ENCODE data around the gene NAPB.

Gene NAPB

DNA sequence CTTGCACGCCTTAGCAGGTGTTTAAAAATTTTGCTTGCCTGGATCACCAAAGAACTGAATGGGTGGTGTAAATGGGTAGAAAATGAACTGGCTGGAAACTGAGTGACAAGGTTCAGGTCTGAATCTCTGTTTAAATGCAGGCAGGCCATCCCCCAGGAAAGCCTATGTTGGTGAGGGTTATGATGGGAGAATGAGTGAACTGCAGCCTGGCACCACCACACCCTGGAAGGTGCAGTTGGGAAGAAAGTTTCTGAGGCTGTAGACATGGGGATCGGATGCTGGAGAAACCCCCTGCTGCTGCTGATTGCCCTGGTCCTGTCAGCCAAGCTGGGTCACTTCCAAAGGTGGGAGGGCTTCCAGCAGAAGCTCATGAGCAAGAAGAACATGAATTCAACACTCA lies 18.7 kb upstream of the NAPB start:
- Histone ChIP-seq H2AFZ (ENCODE audit: low read length) (no peak overlapping the region), H3K9me3 (ENCODE audit: low read length) (no peaks in the 10 kb centered on the region), H3K9ac (ENCODE audit: low read length) (no peak overlapping the region), H3K27ac (ENCODE audit: low read depth, low read length, poor library complexity, severe bottlenecking) (no peak overlapping the region), H3K4me2 (ENCODE audit: low read length) (no peak overlapping the region), H3K4me1 (ENCODE audit: insufficient read depth, low read length, severe bottlenecking) (no peaks in the 10 kb centered on the region), H3F3A (ENCODE audit: insufficient read depth, low read length) (no peaks in the 10 kb centered on the region), H3K4me3 (ENCODE audit: low read depth, low read length, poor library complexity, severe bottlenecking) (no peak overlapping the region), H3K36me3 (ENCODE audit: insufficient read depth, low read length) (no peaks in the 10 kb centered on the region), H3K27me3 (ENCODE audit: insufficient read depth, low read length) (no peaks in the 10 kb centered on the region; the same call in 1 of the 2 replicates), H4K20me1 (ENCODE audit: insufficient read depth, low read length) (no peaks in the 10 kb centered on the region), H3K9me2 (ENCODE audit: low read depth, low read length) (no peaks in the 10 kb centered on the region), H3K79me2 (ENCODE audit: insufficient read depth, low read length) (no peaks in the 10 kb centered on the region)
- TF ChIP-seq, protein P1, sequence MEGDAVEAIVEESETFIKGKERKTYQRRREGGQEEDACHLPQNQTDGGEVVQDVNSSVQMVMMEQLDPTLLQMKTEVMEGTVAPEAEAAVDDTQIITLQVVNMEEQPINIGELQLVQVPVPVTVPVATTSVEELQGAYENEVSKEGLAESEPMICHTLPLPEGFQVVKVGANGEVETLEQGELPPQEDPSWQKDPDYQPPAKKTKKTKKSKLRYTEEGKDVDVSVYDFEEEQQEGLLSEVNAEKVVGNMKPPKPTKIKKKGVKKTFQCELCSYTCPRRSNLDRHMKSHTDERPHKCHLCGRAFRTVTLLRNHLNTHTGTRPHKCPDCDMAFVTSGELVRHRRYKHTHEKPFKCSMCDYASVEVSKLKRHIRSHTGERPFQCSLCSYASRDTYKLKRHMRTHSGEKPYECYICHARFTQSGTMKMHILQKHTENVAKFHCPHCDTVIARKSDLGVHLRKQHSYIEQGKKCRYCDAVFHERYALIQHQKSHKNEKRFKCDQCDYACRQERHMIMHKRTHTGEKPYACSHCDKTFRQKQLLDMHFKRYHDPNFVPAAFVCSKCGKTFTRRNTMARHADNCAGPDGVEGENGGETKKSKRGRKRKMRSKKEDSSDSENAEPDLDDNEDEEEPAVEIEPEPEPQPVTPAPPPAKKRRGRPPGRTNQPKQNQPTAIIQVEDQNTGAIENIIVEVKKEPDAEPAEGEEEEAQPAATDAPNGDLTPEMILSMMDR (IDR thresholded peaks at IDR 0.05; ENCODE audit: low read length), result no peak
- no peak for TF ChIP-seq EZH2 (IDR thresholded peaks at IDR 0.05; ENCODE audit: borderline replicate concordance, low read length)

DNA sequence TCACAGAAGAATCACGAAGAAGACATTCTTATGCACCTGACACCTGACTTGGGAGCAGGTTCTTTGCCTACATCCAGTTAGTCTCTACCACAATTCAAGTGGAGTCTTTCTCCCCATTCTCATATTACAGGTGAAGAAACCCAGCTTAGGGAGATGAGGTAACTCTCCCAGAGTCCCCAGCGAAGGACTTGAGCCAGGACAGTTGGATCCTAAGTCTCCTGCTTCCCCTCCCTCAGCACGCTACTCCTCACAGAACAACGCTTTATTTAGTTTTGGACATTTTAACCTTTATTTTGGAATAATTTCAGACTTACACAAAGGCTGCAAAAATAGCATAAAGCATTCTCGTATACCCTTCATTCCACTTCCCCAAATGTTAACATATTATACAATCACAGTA lies 17.4 kb upstream of the NAPB start:
- Histone ChIP-seq H3K4me2 (ENCODE audit: low read length) (no peak overlapping the region), H3K36me3 (ENCODE audit: insufficient read depth, low read length) (no peaks in the 10 kb centered on the region), H4K20me1 (ENCODE audit: insufficient read depth, low read length) (no peaks in the 10 kb centered on the region), H3K4me1 (ENCODE audit: insufficient read depth, low read length, severe bottlenecking) (no peaks in the 10 kb centered on the region), H3K9ac (ENCODE audit: low read length) (no peak overlapping the region), H3K27ac (ENCODE audit: low read depth, low read length, poor library complexity, severe bottlenecking) (no peak overlapping the region), H3K4me3 (ENCODE audit: low read depth, low read length, poor library complexity, severe bottlenecking) (no peak overlapping the region), H3K9me3 (ENCODE audit: low read length) (no peaks in the 10 kb centered on the region), H3F3A (ENCODE audit: insufficient read depth, low read length) (no peaks in the 10 kb centered on the region), H3K9me2 (ENCODE audit: low read depth, low read length) (no peaks in the 10 kb centered on the region), H3K79me2 (ENCODE audit: insufficient read depth, low read length) (no peaks in the 10 kb centered on the region), H2AFZ (ENCODE audit: low read length) (no peak overlapping the region), H3K27me3 (ENCODE audit: insufficient read depth, low read length) (no peaks in the 10 kb centered on the region; the same call in 1 of the 2 replicates)
- TF ChIP-seq, protein P1 (IDR thresholded peaks at IDR 0.05; ENCODE audit: low read length), result no peak
- TF ChIP-seq EZH2 (IDR thresholded peaks at IDR 0.05; ENCODE audit: borderline replicate concordance, low read length), result no peak

DNA sequence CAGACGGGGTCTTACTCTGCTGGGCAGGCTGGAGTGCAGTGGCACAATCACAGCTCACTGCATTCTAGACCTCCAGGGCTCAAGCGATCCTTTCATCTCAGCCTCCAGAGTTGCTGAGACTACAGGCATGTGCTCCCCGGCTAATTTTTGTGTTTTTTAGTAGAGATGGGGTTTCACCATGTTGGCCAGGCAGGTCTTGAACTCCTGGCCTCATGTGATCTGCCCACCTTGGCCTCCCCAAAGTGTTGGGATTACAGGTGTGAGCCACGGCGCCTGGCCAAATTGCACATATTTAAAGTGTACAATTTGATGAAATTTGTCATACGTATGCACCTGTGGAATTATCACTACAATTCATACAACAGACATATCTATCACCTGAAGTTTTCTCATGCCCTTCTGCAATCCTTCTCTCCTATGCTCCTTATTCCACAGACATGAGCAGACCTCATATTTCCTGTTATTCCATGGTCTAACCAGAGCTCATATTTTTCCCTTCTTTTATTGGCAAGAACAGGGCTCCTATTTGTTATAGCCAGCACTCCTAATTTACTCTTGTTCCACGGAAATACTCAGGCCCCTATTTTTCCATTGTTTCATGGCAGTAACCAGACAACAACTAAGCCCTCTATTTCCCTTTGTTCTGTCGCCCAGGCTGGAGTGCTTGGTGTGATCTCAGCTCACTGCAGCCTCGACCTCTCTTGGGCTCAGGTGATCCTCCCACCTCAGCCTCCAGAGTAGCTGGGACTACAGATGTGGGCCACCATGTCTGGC lies 16.0 kb upstream of the NAPB start:
- no peak overlapping the region for H2AFZ ChIP-seq (ENCODE audit: low read length)
- H3K4me1 ChIP-seq (ENCODE audit: insufficient read depth, low read length, severe bottlenecking), result no peaks in the 10 kb centered on the region
- H3F3A ChIP-seq (ENCODE audit: insufficient read depth, low read length), result no peaks in the 10 kb centered on the region
- H3K79me2 ChIP-seq (ENCODE audit: insufficient read depth, low read length), result no peaks in the 10 kb centered on the region
- no peaks in the 10 kb centered on the region for H4K20me1 ChIP-seq (ENCODE audit: insufficient read depth, low read length)
- H3K9me3 ChIP-seq (ENCODE audit: low read length), result no peaks in the 10 kb centered on the region
- no peaks in the 10 kb centered on the region for H3K36me3 ChIP-seq (ENCODE audit: insufficient read depth, low read length)
- no peak overlapping the region for H3K4me2 ChIP-seq (ENCODE audit: low read length)
- no peak for TF ChIP-seq EZH2 (IDR thresholded peaks at IDR 0.05; ENCODE audit: borderline replicate concordance, low read length)
- TF ChIP-seq, protein P1 (IDR thresholded peaks at IDR 0.05; ENCODE audit: low read length), result no peak
- no peak overlapping the region for H3K4me3 ChIP-seq (ENCODE audit: low read depth, low read length, poor library complexity, severe bottlenecking)
- no peak overlapping the region for H3K27ac ChIP-seq (ENCODE audit: low read depth, low read length, poor library complexity, severe bottlenecking)
- H3K27me3 ChIP-seq (ENCODE audit: insufficient read depth, low read length), result no peaks in the 10 kb centered on the region; the same call in 1 of the 2 replicates
- H3K9me2 ChIP-seq (ENCODE audit: low read depth, low read length), result no peaks in the 10 kb centered on the region
- no peak overlapping the region for H3K9ac ChIP-seq (ENCODE audit: low read length)
